Urothelium cell line (cell line): ENCODE measurements around the gene CACNA1B.
"Not testable (repeated sequence)": the region's sequence is repeated elsewhere in the genome, so short reads cannot be mapped to it uniquely, and the experiment has no call there.

Experiments used
- DNase-seq: peaks from one replicate; pipeline ENCODE4 v3.0.0; 2011; ENCODE audit warnings: low spot score, mixed read lengths
- FAIRE-seq: peaks from 2 replicates; lab custom pipeline; 2011; peaks lifted over from hg19 to GRCh38; lab: Jason Lieb, UNC

The CACNA1B gene

GRCh38 chr9:137865581-137866145 is 11.9 kb upstream of the CACNA1B start:
- FAIRE-seq (no peak), DNase-seq (no peak)

GRCh38 chr9:137866226-137867141 is 11.1 kb upstream of the CACNA1B start:
- DNase-seq (no peak), FAIRE-seq (no peak)

- no peak for DNase-seq
- FAIRE-seq = no peak
These were observed 7.2 kb upstream of the CACNA1B start for GRCh38 chr9:137870432-137870831.

- no peak for DNase-seq
- FAIRE-seq = no peak
These were observed 5.3 kb upstream of the CACNA1B start for GRCh38 chr9:137872296-137872695.

- FAIRE-seq (no peak), DNase-seq (no peak)
These were observed 4.2 kb upstream of the CACNA1B start for GRCh38 chr9:137873408-137873807.

GRCh38 chr9:137873858-137874362 is 3.7 kb upstream of the CACNA1B start:
- DNase-seq = no peak
- FAIRE-seq = no peak

- DNase-seq = no peak
- no peak for FAIRE-seq
These were observed 2.2 kb upstream of the CACNA1B start for GRCh38 chr9:137875354-137875753.

GRCh38 chr9:137875846-137876245 is 1.7 kb upstream of the CACNA1B start:
- DNase-seq (no peak), FAIRE-seq (no peak)

GRCh38 chr9:137876269-137876668 is 1.3 kb upstream of the CACNA1B start:
- DNase-seq (no peak), FAIRE-seq (no peak)

- no peak for FAIRE-seq
These were observed 698 bp upstream of the CACNA1B start for GRCh38 chr9:137876781-137877386.

GRCh38 chr9:137878146-137878941 is 762 bp downstream of the CACNA1B start:
- peak; percentile 47 for DNase-seq

More at GRCh38 chr9:137876781-137877386, 698 bp upstream of the CACNA1B start:
- DNase-seq = no peak

GRCh38 chr9:137879052-137879451 is 1.5 kb downstream of the CACNA1B start:
- DNase-seq (no peak), FAIRE-seq (no peak)

More at GRCh38 chr9:137878146-137878941, 762 bp downstream of the CACNA1B start:
- FAIRE-seq = no peak

GRCh38 chr9:137879566-137880150 is 2.1 kb downstream of the CACNA1B start:
- DNase-seq (no peak), FAIRE-seq (no peak)

- DNase-seq (no peak), FAIRE-seq (no peak)
These were observed 2.8 kb downstream of the CACNA1B start for GRCh38 chr9:137880160-137880975.

- no peak for FAIRE-seq
- no peak for DNase-seq
These were observed 3.5 kb downstream of the CACNA1B start for GRCh38 chr9:137880976-137881530.

- no peak for FAIRE-seq
- no peak for DNase-seq
These were observed 4.3 kb downstream of the CACNA1B start for GRCh38 chr9:137881591-137882505.

GRCh38 chr9:137882506-137882821 is 4.9 kb downstream of the CACNA1B start:
- DNase-seq (no peak), FAIRE-seq (no peak)

GRCh38 chr9:137883977-137884376 is 6.4 kb downstream of the CACNA1B start:
- not testable (repeated sequence) for DNase-seq, FAIRE-seq
